HepG2 (cell line): Measurements from ENCODE around the gene VIT. TPM values are rescaled to one million over a fixed set of nuclear protein-coding genes. Genes with fewer than 3 reads are reported as not detected.

ENCODE experiments used
- CBFB ChIP-seq: sonication (generic); formaldehyde crosslinking; IDR thresholded peaks from 2 replicates; pipeline ENCODE4 v1.4.0; 2020; ENCODE audit warnings: missing genetic modification reagents
- HNF4A ChIP-seq: sonication (generic); formaldehyde crosslinking; IDR thresholded peaks from 2 replicates; pipeline ENCODE4 v1.4.0; 2020; ENCODE audit warnings: missing genetic modification reagents
- HNF4G ChIP-seq, 2 experiments: sonication (generic) in 1 of 2; formaldehyde crosslinking in 1 of 2; IDR thresholded peaks; 2 replicates each; pipeline versions ENCODE4 v1.4.0 to v1.6.1; 2011 to 2020; ENCODE audit warnings: borderline replicate concordance in 2 of 2, low read depth in 2 of 2, mild to moderate bottlenecking in 2 of 2, low read length in 1 of 2, missing genetic modification reagents in 1 of 2, moderate library complexity in 1 of 2
- HNRNPUL1 ChIP-seq: fragments of 200-400 bp; formaldehyde crosslinking; IDR thresholded peaks from 2 replicates; pipeline ENCODE4 v1.6.1; 2017; ENCODE audit warnings: low read depth, mild to moderate bottlenecking, low read length, moderate library complexity
- PAXIP1 ChIP-seq: sonication (generic); formaldehyde crosslinking; conservative IDR thresholded peaks from 2 replicates; pipeline ENCODE4 v1.4.0; 2020; ENCODE audit warnings: mild to moderate bottlenecking, missing genetic modification reagents, moderate library complexity
- RCOR2 ChIP-seq: IDR thresholded peaks from 2 replicates; pipeline ENCODE4 v1.6.1; 2016; ENCODE audit warnings: missing biosample characterization, missing genetic modification reagents
- RNF2 ChIP-seq: fragments of 450-650 bp; conservative IDR thresholded peaks from 2 replicates; pipeline ENCODE4 v1.6.1; 2016; ENCODE audit warnings: low read depth
- ZBTB2 ChIP-seq: sonication (generic); formaldehyde crosslinking; IDR thresholded peaks from 2 replicates; pipeline ENCODE4 v1.8.0; 2022; ENCODE audit warnings: low read depth, missing genetic modification reagents
- ZBTB3 ChIP-seq: sonication (generic); formaldehyde crosslinking; IDR thresholded peaks from 2 replicates; pipeline ENCODE4 v1.4.0; 2020; ENCODE audit warnings: low read depth, mild to moderate bottlenecking, moderate library complexity, missing genetic modification reagents, borderline replicate concordance
- ZBTB38 ChIP-seq: sonication (generic); formaldehyde crosslinking; IDR thresholded peaks from 2 replicates; pipeline ENCODE4 v1.5.1; 2020; ENCODE audit warnings: mild to moderate bottlenecking, missing genetic modification reagents
- ZNF136 ChIP-seq: sonication (generic); formaldehyde crosslinking; IDR thresholded peaks from 2 replicates; pipeline ENCODE4 v1.8.1; 2022; ENCODE audit warnings: low read depth, mild to moderate bottlenecking, moderate library complexity, missing genetic modification reagents
- polyA plus RNA-seq, 8 experiments: library from polyadenylated mRNA; depleted of rRNA in 3 of 8; stranded (reverse) in 7 of 8; unstranded in 1 of 8; fragments of >200 nt; fragmentation: Illumina TruSeq in 4 of 8; extraction: Trizol in 4 of 8; gene quantifications; 2 replicates each; pipeline versions ENCODE4 v1.2.1 to v1.2.3, GENCODE V29; 2011 to 2016; ENCODE audit warnings: low read depth in 4 of 8, missing spikeins in 1 of 8, mixed read lengths in 1 of 8; ENCODE audit not compliant: insufficient read depth in 1 of 8
- total RNA-seq, 5 experiments: library from RNA; depleted of rRNA; stranded (reverse); fragments of >200 nt; fragmentation: Illumina TruSeq; extraction: Trizol; gene quantifications; 2 replicates each; pipeline ENCODE4 v1.2.3, GENCODE V29; 2016; ENCODE audit warnings: low read depth in 1 of 5
- TF ChIP-seq, protein P1 (sequence below): sonication (generic); formaldehyde crosslinking; IDR thresholded peaks from 2 replicates; pipeline ENCODE4 v1.5.1; 2020; ENCODE audit warnings: mild to moderate bottlenecking, missing genetic modification reagents, moderate library complexity
- TF ChIP-seq, protein P2 (sequence below), 2 experiments: sonication (generic) in 1 of 2; formaldehyde crosslinking in 1 of 2; IDR thresholded peaks; 2 replicates each; pipeline versions ENCODE4 v1.4.0 to v1.6.1; 2018 to 2020; ENCODE audit warnings: missing genetic modification reagents in 2 of 2, borderline replicate concordance in 1 of 2, low read depth in 1 of 2, mild to moderate bottlenecking in 1 of 2, missing biosample characterization in 1 of 2
- TF ChIP-seq, protein P3 (sequence below), 2 experiments: sonication (generic) in 1 of 2; formaldehyde crosslinking in 1 of 2; IDR thresholded peaks; 2 replicates each; pipeline versions ENCODE4 v1.4.0 to v1.6.1; 2016 to 2020; ENCODE audit warnings: borderline replicate concordance in 1 of 2, low read depth in 1 of 2, mild to moderate bottlenecking in 1 of 2, missing genetic modification reagents in 1 of 2

Gene VIT
- total and polyA plus RNA-seq, 2 of the 13 experiments (the other 11 are each of a cell fraction or from before 2014, with no cell fraction given), result not detected

GRCh38 chr2:36858551-36859365 lies 162.3 kb downstream of the VIT start (continued):
- TF ChIP-seq, protein P1, sequence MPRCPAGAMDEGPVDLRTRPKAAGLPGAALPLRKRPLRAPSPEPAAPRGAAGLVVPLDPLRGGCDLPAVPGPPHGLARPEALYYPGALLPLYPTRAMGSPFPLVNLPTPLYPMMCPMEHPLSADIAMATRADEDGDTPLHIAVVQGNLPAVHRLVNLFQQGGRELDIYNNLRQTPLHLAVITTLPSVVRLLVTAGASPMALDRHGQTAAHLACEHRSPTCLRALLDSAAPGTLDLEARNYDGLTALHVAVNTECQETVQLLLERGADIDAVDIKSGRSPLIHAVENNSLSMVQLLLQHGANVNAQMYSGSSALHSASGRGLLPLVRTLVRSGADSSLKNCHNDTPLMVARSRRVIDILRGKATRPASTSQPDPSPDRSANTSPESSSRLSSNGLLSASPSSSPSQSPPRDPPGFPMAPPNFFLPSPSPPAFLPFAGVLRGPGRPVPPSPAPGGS (CRISPR knock-in tag), result no peak
- TF ChIP-seq ZBTB38 (CRISPR knock-in tag) (no peak), HNF4A (peak; percentile 65), HNRNPUL1 (0 out of 2 replicates have a peak, but pooled peaks have one; percentile 22), CBFB (CRISPR knock-in tag) (peak; percentile 99), ZBTB3 (CRISPR knock-in tag) (no peak), ZBTB2 (CRISPR knock-in tag) (no peak), RCOR2 (CRISPR knock-in tag) (no peak), HNF4G (IDR thresholded peaks at IDR 0.05; ENCODE audit: borderline replicate concordance, low read depth, low read length) (peak; percentile 48), HNF4G (CRISPR knock-in tag; IDR thresholded peaks at IDR 0.05; ENCODE audit: borderline replicate concordance, low read depth) (no peak), RNF2 (no peak), PAXIP1 (CRISPR knock-in tag) (peak; percentile 70), ZNF136 (CRISPR knock-in tag) (no peak)
- TF ChIP-seq, protein P2, sequence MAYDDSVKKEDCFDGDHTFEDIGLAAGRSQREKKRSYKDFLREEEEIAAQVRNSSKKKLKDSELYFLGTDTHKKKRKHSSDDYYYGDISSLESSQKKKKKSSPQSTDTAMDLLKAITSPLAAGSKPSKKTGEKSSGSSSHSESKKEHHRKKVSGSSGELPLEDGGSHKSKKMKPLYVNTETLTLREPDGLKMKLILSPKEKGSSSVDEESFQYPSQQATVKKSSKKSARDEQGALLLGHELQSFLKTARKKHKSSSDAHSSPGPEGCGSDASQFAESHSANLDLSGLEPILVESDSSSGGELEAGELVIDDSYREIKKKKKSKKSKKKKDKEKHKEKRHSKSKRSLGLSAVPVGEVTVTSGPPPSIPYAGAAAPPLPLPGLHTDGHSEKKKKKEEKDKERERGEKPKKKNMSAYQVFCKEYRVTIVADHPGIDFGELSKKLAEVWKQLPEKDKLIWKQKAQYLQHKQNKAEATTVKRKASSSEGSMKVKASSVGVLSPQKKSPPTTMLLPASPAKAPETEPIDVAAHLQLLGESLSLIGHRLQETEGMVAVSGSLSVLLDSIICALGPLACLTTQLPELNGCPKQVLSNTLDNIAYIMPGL (CRISPR knock-in tag; IDR thresholded peaks at IDR 0.05; ENCODE audit: borderline replicate concordance in 1 of 2, low read depth in 1 of 2), result no peak
- TF ChIP-seq, protein P3, sequence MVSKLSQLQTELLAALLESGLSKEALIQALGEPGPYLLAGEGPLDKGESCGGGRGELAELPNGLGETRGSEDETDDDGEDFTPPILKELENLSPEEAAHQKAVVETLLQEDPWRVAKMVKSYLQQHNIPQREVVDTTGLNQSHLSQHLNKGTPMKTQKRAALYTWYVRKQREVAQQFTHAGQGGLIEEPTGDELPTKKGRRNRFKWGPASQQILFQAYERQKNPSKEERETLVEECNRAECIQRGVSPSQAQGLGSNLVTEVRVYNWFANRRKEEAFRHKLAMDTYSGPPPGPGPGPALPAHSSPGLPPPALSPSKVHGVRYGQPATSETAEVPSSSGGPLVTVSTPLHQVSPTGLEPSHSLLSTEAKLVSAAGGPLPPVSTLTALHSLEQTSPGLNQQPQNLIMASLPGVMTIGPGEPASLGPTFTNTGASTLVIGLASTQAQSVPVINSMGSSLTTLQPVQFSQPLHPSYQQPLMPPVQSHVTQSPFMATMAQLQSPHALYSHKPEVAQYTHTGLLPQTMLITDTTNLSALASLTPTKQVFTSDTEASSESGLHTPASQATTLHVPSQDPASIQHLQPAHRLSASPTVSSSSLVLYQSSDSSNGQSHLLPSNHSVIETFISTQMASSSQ (IDR thresholded peaks at IDR 0.05; ENCODE audit: low read depth), result peak; percentile 92
- TF ChIP-seq, protein P3 (CRISPR knock-in tag; IDR thresholded peaks at IDR 0.05; ENCODE audit: borderline replicate concordance), result peak; percentile 94
